HL-60/S4 (cell line): ENCODE measurements around the gene TRIM24.

ENCODE experiments used
- in situ Hi-C: fragments of 300-500 bp; cut with MboI; formaldehyde crosslinking; loops from 2 replicates; pipeline ENCODE4 v1.14.3; 2022; ENCODE audit warnings: low sequenced_read_pairs

TRIM24 gene

DNA sequence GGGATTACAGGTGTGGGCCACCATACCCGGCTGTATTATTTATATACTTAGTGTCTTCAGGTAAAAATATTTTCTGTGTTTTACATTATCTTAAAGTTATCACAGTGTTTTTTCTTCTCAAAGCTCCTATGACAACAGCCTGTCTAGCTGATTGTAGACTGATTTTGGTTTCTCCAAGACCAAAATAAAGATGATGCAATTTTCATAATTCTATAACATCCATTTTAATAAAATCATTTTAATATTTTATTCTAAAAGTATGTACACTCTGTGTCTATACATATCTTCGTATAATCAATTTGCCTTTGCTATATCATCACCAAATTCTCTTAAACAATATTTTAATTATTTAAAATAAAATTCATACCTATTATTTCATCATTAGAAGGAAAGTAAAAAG is 108.6 kb downstream of the TRIM24 start:
- in situ Hi-C loops = no loop called here

DNA sequence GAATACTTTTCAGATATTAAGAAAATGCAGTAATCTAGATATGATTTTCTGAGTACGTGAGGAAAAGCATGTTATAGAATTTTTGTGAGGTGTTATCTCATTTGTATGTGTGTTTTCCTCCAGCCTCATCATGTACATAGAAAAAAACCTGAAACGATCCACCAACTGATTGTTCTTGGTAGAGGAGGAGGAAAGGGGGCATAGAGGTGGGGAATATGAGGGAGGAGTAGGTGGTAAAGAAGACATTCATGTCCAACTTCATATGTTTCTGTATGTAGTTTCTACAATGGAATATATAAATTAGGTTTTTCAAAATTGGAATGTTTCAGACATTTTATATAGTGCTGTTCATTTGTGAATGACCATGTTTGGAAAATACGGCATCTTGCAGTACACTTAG is 109.4 kb downstream of the TRIM24 start:
- in situ Hi-C loops = no loop called here

DNA sequence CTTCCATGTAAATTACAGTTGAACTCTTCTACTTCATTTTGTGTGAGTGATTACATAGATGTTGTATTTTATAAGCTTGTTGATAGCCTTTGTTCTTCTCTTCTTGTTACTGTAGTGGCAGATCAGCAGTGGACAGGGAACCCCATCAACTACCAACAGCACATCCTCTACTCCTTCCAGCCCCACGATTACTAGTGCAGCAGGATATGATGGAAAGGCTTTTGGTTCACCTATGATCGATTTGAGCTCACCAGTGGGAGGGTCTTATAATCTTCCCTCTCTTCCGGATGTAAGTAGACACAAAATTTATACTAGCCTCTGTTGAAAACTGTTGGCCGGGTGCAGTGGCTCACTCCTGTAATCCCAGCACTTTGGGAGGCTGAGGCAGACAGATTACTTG is 110.7 kb downstream of the TRIM24 start:
- in situ Hi-C loops = no loop called here

DNA sequence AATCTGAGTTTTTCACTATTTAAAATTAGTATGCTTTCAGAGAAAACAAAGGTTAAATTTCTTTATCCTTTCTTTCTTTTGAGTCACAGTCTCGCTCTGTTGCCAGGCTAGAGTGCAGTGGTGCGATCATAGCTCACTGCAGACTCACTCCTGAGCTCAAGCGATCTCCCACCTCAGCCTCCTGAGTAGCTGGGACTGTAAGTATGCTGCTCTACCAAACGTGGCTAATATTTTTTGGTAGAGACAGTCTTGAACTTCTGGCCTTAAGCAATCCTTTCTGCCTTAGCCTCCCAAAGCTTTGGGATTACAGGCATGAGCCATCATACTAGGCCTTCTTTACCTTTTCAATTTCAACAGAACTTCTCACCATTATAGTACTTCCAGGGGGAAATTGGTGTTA is 113.7 kb downstream of the TRIM24 start:
- in situ Hi-C loops = no loop called here

DNA sequence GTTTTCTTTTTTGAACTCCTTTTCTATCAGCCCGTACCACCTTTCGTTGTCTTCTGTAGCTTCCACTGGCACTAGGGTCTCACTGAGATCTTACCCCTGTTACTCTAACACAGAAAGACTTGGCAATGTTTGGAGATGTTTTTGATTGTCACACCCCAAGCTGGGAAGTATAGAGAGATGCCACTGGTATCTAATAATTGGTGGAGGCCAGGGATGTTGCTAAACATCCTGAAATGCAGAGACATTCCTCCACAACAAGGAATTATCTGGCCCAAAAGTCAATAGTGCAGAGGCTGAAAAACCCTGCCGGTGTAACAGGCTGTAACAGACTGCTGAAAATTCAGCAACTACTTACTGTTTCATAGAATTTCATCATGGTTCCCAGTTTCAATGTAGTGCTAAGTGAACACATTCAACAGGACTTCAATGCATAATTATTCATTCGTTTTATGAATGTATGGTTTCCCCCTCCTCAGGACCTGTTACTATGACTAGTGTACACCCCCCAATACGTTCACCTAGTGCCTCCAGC is 115.9 kb downstream of the TRIM24 start:
- in situ Hi-C loops = no loop called here

DNA sequence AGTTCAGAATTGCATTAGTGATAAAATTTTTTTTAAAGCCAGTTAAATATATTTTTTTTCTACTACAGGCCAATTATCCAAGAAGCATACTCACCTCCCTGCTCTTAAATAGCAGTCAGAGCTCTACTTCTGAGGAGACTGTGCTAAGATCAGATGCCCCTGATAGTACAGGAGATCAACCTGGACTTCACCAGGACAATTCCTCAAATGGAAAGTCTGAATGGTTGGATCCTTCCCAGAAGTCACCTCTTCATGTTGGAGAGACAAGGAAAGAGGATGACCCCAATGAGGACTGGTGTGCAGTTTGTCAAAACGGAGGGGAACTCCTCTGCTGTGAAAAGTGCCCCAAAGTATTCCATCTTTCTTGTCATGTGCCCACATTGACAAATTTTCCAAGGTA is 119.1 kb downstream of the TRIM24 start:
- in situ Hi-C loops = no loop called here

DNA sequence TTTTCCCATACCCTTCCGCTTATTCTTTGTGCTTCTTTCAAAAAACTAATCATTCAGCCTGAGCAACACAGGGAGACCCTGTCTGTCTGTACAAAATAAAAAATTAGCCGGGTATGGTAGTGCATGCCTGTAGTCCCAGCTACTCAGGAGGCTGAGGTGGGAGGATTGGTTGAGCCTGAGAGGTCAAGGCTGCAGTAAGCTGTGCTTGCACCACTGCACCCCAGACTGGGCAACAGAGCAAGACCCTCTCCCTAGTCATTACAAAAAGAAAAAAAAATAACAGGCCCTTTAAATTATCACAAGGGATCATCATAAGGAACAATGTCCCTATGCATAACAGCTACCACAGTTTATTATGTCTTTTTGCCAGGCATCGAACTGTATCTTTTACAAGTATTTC is 119.6 kb downstream of the TRIM24 start:
- in situ Hi-C loops = no loop called here

DNA sequence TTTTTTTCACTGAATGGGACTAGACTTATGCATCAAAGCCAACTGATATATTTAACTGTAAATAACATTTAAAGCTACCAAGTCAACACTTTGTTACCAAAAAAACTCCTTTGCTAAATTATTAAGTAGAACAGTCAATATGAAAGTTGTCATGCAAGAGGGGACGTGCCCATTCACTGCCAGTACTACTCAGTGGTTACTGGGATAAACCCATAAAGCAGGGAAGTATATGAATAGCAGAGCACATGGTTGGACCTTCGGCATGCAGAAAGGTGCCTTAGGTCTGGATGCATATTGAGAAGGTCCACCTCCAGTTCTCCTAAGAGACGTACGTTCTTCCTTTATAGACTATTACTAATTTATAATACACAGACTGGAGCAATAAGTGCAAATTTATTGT is 121.0 kb downstream of the TRIM24 start:
- in situ Hi-C loops = no loop called here

DNA sequence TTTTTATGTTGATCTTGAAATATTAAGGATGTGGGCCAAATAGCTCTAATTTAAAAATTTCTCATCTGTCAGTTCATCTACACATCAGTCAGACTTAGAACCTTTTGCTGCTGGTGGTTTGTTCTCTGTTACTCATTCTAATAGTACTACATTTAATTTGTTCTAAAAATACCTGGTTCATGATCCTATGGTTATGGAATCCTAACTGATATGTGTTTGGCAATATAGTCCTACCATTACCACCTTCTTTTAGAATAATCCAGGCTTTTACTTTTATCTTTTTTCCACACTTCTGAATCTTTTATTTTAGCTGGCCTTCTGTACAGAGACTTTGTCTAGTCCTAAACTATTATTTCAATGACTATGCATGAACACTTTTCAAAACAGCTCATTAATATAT is 124.2 kb downstream of the TRIM24 start:
- in situ Hi-C loops = no loop called here

DNA sequence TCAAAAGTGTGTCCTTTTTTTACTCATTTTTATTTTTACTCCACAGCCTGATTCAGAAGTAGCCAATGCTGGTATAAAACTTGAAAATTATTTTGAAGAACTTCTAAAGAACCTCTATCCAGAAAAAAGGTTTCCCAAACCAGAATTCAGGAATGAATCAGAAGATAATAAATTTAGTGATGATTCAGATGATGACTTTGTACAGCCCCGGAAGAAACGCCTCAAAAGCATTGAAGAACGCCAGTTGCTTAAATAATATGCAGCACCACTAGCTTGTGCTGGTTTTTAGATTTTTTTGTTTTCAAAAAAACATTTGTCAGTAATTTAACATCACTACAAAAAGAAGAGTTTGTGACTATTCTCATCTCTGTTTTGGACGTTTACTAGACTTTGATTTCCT is 124.6 kb downstream of the TRIM24 start:
- in situ Hi-C loops = no loop called here

DNA sequence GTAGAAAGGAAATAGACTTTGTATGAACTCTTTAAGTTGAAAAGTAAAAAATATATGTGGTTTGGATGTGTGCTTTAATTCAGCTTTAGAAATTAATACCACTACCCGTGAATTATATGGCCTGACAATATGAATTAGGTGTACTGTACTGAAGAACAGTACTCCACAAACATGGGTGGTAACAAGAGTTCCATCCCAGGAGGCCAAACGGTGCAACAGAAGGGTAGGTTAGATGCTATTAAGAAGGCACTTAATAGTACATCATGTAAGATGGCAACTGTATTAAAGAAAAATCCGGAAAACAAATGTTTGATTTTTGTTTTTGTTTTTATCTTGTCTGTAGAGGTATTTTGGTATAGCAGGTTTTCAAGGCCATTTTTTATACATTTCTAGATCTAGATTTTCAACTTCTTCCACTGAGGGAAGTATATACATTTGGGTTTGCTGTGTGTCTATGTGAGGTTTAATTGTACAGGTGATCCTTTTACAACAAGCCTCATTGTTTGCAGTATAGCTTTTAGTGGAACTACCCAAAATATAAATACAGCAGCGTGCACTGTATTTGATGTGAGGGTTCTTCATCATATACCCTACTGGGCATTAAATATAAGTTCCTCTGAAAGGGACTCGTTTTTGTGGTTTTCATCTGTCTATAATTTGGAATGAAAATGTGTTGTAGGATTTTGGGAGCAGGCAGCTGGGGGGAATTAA is 125.4 kb downstream of the TRIM24 start:
- in situ Hi-C loops = no loop called here

DNA sequence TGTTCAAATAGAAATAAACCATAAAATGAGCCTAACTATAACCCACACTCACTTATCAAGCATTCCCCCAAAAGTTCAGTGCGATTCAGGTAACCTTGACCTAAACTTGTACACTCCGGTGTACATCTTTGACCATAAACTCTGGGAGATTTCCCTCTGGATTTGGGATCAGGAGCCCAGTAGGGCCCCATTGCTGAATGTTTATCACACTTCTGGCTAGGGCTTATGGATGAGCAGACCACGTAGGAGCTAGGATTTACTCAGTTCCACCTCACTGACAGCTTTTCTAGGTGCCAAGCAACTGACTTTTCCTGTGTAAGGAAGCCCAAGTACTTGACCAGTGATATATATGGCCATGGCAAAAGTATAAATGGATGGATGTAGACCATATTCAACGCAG is 127.4 kb downstream of the TRIM24 start:
- in situ Hi-C loops = no loop called here

DNA sequence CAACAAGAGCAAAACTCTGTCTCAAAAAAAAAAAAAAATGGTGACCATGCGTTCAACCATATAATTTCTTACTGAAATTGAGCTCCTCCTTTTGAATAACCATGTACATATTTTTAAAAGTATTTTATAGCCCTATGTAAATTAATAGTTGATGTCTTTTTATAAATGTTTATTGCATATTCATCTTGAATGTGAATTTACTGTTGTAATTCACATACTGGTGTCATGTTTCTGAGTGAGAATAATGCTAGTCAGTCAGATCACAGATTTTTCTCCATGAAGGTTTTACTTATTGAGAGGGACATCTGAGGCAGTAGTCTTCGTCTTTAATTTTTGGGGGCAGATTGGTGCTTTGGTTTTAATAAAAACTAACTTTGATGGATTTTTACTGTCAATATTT is 128.9 kb downstream of the TRIM24 start:
- in situ Hi-C loops = no loop called here

DNA sequence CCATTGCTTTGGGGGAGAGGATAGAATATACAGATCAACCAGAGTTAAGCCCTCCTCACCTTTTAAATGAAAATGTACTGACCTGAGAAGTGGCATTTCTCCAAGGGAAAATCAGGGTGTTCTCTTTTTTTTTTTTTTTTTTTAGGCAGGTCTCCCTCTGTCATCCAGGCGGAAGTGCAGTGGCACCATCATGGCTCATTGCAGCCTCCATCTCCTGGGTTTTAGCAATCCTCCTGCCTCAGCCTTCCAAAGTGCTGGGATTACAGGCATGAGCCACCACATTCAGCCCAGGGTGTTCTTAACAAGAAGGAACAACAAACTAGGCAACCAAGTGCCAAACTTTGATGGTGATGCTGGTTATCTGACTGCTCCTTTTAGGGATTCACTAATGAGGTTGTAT is 130.1 kb downstream of the TRIM24 start:
- in situ Hi-C loops = no loop called here

DNA sequence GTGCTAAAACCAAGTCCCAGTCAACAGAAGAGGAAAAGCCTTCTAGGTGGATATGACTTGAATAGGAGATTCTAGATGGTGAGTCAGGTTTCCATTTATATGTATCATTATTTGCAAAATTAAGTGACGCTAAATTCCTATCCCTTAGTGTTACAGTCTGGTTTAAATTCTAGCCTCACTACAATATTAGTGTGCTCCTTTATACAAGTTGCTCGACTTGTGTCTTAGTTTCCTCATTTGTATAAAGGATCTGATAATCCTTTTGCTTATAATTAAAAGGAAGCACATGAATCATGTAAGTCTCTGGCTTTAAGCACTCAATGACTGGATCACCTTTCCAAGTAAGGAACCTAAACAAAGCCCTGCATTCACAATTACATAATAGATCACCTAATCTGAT is 135.4 kb downstream of the TRIM24 start:
- in situ Hi-C loops = no loop called here

DNA sequence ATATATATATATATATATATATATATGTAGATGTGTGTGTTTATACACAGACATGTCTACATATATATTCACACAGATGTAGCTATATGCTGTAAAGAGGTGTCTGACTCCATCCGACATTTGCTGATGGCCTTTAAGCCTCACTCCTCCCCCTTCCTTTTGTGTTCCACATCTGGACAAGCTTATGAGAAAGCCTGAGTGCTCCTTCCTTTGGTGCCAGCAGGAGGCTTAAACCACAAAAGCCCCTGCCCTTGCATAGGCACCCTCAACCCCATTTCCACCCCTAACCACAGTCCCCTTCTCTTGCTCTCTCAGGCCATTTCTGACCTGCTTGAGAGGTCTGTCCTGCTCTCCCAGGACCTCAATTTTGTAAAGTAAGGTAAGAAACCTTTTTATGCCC is 142.4 kb downstream of the TRIM24 start:
- in situ Hi-C loops = no loop called here

DNA sequence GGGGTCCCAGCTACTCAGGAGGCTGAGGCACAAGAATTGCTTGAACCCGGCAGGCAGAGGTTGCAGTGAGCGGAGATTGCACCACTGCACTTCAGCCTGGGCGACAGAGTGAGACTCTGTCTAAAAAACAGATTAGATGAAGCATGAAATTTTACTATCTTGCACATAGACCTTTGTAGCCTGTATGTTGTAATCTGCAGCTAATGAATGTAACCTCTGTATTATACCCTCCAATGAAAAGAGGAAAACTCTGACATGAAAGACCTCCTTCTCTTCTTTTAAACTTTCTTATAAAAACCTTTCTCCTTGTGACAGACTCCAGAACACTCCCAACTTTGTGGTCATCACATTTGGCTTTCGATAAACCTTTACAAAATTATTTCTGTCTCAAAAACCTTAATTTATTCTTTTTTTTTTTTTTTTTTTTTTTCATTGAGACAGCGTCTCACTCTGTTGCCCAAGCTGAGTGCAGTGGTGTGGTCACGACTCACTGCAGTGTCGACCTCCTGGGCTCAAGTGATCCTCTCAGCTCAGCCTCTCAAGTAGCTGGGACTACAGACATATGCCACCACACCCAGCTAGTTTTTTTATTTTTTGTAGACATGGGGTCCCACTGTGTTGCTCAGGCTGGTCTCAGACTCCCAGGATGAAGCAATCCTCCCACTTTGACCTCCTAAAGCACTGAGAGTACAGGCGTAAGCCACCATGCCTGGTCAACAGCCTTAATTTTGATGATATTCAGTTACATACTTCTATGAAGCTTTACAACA is 143.7 kb downstream of the TRIM24 start:
- in situ Hi-C loops = no loop called here

DNA sequence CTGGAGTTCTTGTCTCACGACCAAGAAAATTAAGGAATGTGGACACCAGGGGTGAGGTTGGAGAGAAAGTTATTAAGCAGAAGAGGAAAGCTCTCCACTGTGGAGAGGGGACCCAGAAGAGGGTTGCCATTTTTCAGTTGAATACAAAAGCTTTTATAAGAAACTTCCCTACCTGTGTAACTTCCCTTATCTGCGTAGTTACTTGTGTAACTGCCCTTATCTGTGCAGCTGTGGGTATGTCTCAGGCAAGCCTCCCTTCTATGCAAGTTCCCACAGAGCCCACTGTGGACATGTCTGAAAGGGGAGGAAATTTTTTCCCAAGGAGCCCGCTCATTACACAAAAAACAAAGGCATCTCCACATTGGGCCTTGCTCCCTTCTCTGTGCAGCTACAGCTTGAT is 146.2 kb downstream of the TRIM24 start:
- in situ Hi-C loops = no loop called here

DNA sequence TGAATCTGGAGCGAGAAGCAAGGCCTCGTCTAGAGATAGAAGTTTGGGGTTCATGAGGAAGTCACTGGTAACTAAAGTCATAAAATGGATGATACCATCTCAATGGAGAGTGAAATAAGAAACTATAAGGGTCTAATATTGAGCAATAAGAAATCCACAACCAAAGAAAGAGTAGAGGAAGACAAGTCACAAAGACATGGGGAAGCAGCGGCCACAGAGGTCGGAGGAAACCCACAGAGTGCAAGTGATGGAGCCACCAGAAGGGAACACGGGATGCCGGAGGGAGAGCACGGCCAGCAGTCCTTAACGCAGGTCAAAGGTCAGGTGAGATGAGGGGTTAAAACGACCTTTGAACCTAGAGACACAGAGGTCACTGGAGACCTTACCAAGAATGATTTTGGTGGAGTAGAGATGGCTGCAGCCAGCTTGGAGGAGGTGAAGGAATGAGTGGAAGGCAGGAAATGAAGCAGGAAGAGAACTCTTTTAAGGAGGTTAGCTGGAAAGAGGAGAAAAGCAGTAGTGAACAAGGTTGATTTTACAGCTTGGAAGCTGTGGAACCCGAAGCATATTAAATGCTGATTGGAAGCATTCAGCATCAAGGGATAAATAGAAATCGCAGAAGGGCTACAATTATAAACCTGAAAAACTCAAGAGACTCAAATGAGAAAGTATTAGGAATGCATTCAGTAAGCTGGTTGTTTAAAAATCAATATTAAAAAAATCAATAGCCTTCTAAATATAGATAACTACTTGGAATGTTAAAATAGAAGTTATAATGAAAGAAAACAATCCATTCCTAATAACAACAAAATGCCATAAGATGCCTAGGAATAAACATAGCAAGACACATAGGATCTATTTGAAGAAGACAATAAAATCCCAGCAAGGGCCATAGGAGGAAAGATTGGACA is 147.4 kb downstream of the TRIM24 start:
- in situ Hi-C loops = no loop called here

DNA sequence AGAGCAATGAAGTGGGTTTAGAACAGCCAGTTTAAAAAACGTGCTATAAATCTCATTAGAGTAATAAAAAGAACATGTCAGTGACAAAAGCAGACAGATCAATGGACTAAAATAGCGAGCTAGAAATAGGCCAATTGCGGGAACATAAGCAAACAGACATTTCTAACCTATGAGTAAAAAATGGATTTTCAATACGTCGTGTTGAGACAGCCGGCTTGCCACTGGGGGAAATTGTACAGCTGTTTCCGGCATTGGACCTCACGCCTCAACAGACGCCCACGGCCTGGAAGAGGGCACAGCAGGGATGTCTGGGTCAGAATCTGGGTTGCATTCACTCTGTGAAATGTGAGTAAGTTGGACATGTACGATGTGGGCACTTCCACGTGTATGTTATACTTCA is 148.2 kb downstream of the TRIM24 start:
- in situ Hi-C loops = no loop called here

DNA sequence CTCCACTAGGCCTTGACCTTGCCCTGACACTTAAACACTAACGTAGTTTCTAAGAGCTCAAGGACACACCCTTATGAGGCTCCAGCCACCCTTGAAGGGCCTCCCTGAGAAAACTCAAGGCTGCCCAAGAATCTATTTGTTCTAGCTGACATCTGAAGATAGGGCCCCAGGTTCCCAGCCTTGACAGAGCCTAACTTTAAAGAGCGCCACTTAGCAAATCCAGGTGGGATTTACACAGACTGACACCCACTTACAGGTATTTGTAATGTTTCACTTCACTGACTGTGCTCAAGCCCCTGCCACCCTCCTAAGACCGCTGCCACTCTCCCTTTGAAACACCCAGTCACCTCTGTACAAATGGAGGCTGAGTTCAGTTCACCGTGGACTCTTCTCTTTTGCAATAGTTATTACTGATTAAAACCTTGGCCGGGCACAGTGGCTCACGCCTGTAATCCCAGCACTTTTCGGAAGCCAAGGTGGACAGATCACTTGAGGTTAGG is 150.7 kb downstream of the TRIM24 start:
- in situ Hi-C loops = no loop called here
